Measurements from ENCODE around the gene NOL4L.
"Not testable (repeated sequence)": the region's sequence is repeated elsewhere in the genome, so short reads cannot be mapped to it uniquely, and the experiment has no call there.

Gene NOL4L

GRCh38 chr20:32435449-32436107 lies 149.6 kb downstream of the NOL4L start:
- no peaks in the 10 kb centered on the region for H3K27me3 Mint-ChIP-seq
- no peak overlapping the region for H3K27ac Mint-ChIP-seq
- H3K36me3 Mint-ChIP-seq: peaks cover 82% of the 10 kb centered on the region
- peaks cover 8% of the 10 kb centered on the region for H3K4me1 Mint-ChIP-seq
- H3K4me3 Mint-ChIP-seq: no peak overlapping the region
- no peaks in the 10 kb centered on the region for H3K9me3 Mint-ChIP-seq
- ATAC-seq: no peak

- Mint-ChIP-seq H3K36me3 (peaks cover 80% of the 10 kb centered on the region), H3K27ac (no peak overlapping the region), H3K9me3 (no peaks in the 10 kb centered on the region), H3K4me3 (no peak overlapping the region), H3K27me3 (no peaks in the 10 kb centered on the region), H3K4me1 (peaks cover 8% of the 10 kb centered on the region)
- ATAC-seq: no peak
These were observed 150.7 kb downstream of the NOL4L start for GRCh38 chr20:32434434-32434833.

DNA sequence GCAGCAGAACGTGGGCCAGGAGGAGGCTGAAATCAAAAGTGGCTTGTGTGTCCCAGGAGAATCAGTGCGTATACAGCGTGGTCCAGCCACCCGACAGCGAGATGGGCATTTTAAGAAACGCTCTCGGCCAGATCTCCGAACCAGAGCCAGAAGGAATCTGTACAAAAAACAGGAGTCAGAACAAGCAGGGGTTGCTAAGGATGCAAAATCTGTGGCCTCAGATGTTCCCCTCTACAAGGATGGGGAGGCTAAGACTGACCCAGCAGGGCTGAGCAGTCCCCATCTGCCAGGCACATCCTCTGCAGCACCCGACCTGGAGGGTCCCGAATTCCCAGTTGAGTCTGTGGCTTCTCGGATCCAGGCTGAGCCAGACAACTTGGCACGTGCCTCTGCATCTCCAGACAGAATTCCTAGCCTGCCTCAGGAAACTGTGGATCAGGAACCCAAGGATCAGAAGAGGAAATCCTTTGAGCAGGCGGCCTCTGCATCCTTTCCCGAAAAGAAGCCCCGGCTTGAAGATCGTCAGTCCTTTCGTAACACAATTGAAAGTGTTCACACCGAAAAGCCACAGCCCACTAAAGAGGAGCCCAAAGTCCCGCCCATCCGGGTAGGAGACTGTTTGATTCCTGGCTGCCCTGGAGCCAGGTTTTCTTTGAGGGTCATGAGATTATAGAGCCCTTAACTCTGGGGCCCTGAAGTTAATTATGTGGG lies 151.7 kb downstream of the NOL4L start:
- Mint-ChIP-seq H3K4me1 (no peaks in the 10 kb centered on the region), H3K27me3 (no peaks in the 10 kb centered on the region), H3K36me3 (peaks cover 80% of the 10 kb centered on the region), H3K4me3 (no peak overlapping the region), H3K27ac (no peak overlapping the region), H3K9me3 (no peaks in the 10 kb centered on the region)
- no peak for ATAC-seq

DNA sequence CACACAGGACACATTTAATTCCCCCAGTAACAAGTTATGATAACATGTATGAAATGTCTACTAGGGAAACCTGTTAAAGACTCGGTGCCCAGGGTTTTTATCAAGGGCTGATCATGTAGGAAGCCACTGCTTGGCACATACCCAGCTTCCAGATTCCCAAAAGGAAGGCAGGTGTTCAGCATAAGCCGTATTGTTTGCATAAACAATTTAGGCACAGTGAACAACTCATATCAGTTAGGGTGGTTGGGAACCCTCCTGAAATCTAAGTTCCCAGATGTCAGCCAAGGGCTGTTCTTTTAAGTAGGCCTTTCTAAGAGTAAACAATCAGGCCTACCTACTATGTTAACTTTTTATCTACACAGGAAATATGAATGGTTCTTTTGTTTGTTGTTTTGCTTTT lies 152.9 kb downstream of the NOL4L start:
- H3K4me1 Mint-ChIP-seq: no peaks in the 10 kb centered on the region
- H3K36me3 Mint-ChIP-seq: peaks cover 83% of the 10 kb centered on the region
- H3K9me3 Mint-ChIP-seq: no peaks in the 10 kb centered on the region
- no peak for ATAC-seq
- H3K27ac Mint-ChIP-seq: no peak overlapping the region
- H3K4me3 Mint-ChIP-seq: no peak overlapping the region
- H3K27me3 Mint-ChIP-seq: no peaks in the 10 kb centered on the region

- Mint-ChIP-seq H3K27me3 (no peaks in the 10 kb centered on the region), H3K4me1 (no peaks in the 10 kb centered on the region), H3K9me3 (no peaks in the 10 kb centered on the region), H3K4me3 (no peak overlapping the region), H3K36me3 (peaks cover 81% of the 10 kb centered on the region), H3K27ac (no peak overlapping the region)
- ATAC-seq: no peak
These were observed 153.7 kb downstream of the NOL4L start for GRCh38 chr20:32431457-32431856.

DNA sequence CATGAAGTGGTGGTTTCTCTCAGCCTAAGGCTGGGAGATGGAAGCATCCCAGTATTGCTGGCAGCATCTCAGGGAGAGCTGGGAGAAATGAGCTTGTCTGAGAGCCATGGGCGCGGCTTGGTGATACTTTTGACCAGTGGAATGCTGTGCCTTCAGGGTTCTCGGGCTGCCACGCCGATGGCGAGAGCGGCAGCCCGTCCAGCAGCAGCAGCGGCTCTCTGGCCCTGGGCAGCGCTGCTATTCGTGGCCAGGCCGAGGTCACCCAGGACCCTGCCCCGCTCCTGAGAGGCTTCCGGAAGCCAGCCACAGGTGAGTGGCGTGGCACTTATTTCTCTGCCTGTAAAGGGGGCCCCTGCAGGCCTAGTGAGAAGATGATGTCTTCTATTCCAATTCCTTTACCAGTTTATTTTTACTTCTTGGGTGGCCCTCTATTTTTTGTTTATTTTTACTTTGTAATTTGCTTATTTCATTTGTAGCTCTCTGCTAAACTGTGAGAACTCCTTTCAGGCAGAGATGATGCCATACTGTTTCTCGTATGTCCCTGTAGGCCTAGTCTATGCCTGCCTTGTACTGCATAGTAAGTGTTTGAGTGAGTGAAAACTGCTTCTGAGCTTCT lies 155.3 kb downstream of the NOL4L start:
- Mint-ChIP-seq H3K27ac (no peak overlapping the region), H3K36me3 (peaks cover 81% of the 10 kb centered on the region)

DNA sequence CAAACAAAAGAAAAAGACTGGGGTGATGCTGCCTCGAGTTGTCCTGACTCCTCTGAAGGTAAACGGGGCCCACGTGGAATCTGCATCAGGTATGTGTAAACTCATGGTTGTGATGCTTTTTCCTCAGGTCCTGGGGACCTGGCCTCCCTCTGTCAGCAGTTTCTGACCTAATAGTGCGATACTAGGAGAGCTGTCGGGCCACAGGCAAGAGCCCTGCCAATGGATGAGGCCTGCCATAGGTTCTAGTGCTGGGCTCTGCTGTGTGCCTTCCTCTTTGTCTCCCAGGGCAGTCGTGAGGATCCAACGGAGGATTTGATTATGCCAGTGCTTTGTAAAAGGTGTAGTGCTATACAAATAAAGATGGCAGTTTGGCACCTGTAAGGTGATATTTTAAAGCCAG lies 155.8 kb downstream of the NOL4L start:
- H3K27ac Mint-ChIP-seq: no peak overlapping the region
- no peaks in the 10 kb centered on the region for H3K27me3 Mint-ChIP-seq
- no peak for ATAC-seq
- H3K4me1 Mint-ChIP-seq: peaks cover 5% of the 10 kb centered on the region
- peaks cover 80% of the 10 kb centered on the region for H3K36me3 Mint-ChIP-seq
- H3K4me3 Mint-ChIP-seq: no peak overlapping the region
- H3K9me3 Mint-ChIP-seq: no peaks in the 10 kb centered on the region

More for the DNA sequence above, 155.3 kb downstream of the NOL4L start:
- Mint-ChIP-seq H3K4me3 (no peak overlapping the region), H3K4me1 (peaks cover 3% of the 10 kb centered on the region), H3K9me3 (no peaks in the 10 kb centered on the region), H3K27me3 (no peaks in the 10 kb centered on the region)
- ATAC-seq: no peak

- no peak for ATAC-seq
- Mint-ChIP-seq H3K27ac (no peak overlapping the region), H3K36me3 (peaks cover 66% of the 10 kb centered on the region)
These were observed 157.1 kb downstream of the NOL4L start for GRCh38 chr20:32427996-32428395.

DNA sequence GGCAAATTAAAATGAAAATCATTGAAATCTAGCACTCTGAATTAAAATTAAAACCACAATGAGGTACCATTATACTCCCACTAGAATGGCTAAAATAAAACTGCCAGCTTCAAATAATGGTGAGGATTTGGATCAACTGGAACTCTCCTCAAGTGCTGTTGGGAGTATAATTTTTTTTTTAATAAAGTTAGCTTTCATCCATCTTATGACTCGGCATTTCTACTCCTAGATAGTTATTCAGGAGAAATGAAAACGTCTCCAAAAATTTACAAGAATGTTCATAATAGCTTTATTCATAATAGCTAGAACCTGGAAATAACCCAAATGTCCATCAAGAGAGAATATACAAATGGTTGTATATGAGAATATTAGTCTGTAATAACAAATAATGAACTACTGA lies 163.8 kb downstream of the NOL4L start:
- H3K4me3 Mint-ChIP-seq: no peak overlapping the region
- no peaks in the 10 kb centered on the region for H3K27me3 Mint-ChIP-seq
- no peak overlapping the region for H3K27ac Mint-ChIP-seq
- peaks cover 26% of the 10 kb centered on the region for H3K36me3 Mint-ChIP-seq
- H3K9me3 Mint-ChIP-seq: no peaks in the 10 kb centered on the region
- no peak for ATAC-seq
- H3K4me1 Mint-ChIP-seq: peaks cover 20% of the 10 kb centered on the region

More at GRCh38 chr20:32427996-32428395, 157.1 kb downstream of the NOL4L start:
- H3K9me3 Mint-ChIP-seq: no peaks in the 10 kb centered on the region
- H3K4me1 Mint-ChIP-seq: peaks cover 5% of the 10 kb centered on the region
- H3K4me3 Mint-ChIP-seq: no peak overlapping the region
- H3K27me3 Mint-ChIP-seq: no peaks in the 10 kb centered on the region

- Mint-ChIP-seq H3K4me1 (peaks cover 42% of the 10 kb centered on the region), H3K27ac (no peak overlapping the region), H3K27me3 (no peaks in the 10 kb centered on the region), H3K9me3 (no peaks in the 10 kb centered on the region), H3K4me3 (no peak overlapping the region), H3K36me3 (peaks cover 25% of the 10 kb centered on the region)
- no peak for ATAC-seq
These were observed 166.8 kb downstream of the NOL4L start for GRCh38 chr20:32418376-32418775.

- Mint-ChIP-seq H3K9me3 (no peaks in the 10 kb centered on the region), H3K4me3 (no peak overlapping the region), H3K4me1 (peaks cover 61% of the 10 kb centered on the region), H3K36me3 (peaks cover 27% of the 10 kb centered on the region), H3K27ac (no peak overlapping the region), H3K27me3 (no peaks in the 10 kb centered on the region)
- no peak for ATAC-seq
These were observed 168.9 kb downstream of the NOL4L start for GRCh38 chr20:32416206-32416605.

- no peak overlapping the region for H3K27ac Mint-ChIP-seq
- H3K27me3 Mint-ChIP-seq: no peaks in the 10 kb centered on the region
- peaks cover 27% of the 10 kb centered on the region for H3K36me3 Mint-ChIP-seq
- ATAC-seq: no peak
- H3K9me3 Mint-ChIP-seq: no peaks in the 10 kb centered on the region
- H3K4me1 Mint-ChIP-seq: peaks cover 61% of the 10 kb centered on the region
- no peak overlapping the region for H3K4me3 Mint-ChIP-seq
These were observed 169.6 kb downstream of the NOL4L start for GRCh38 chr20:32415494-32415893.

- H3K36me3 Mint-ChIP-seq: peaks cover 29% of the 10 kb centered on the region
- H3K4me3 Mint-ChIP-seq: no peak overlapping the region
- no peaks in the 10 kb centered on the region for H3K27me3 Mint-ChIP-seq
- H3K4me1 Mint-ChIP-seq: peaks cover 55% of the 10 kb centered on the region
- ATAC-seq: peak; percentile 75
- H3K9me3 Mint-ChIP-seq: no peaks in the 10 kb centered on the region
- peak overlapping the region; percentile 44 for H3K27ac Mint-ChIP-seq
These were observed 173.0 kb downstream of the NOL4L start for GRCh38 chr20:32411955-32412706.

DNA sequence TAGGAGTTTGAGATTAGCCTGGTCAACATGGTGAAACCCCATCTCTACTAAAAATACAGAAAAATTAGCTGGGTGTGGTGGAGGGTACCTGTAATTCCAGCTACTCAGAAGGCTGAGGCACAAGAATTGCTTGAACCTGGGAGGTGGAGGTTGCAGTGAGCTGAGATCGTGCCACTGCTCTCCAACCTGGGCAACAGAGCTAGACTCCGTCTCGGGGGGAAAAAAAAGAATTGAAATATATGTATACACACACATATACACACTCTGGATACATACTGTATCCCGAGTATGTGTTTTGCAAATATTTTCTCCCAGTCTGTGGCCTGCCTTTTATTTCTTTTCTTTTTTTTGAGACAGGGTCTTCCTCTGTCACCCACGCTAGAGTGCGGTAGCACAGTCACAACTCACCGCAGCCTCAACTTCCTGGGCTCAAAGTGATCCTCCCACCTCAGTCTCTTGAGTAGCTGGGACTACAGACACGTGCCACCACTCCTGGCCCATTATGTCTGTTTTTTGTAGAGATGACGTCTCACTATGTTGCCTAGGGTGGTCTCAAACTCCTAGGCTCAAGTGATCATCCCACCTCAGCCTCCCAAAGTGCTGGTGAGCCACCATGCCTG lies 177.9 kb downstream of the NOL4L start:
- not testable (repeated sequence) for H3K9me3 Mint-ChIP-seq

GRCh38 chr20:32406701-32407100 lies 178.4 kb downstream of the NOL4L start:
- no peaks in the 10 kb centered on the region for H3K27me3 Mint-ChIP-seq
- H3K27ac Mint-ChIP-seq: peak overlapping the region; percentile 48
- peaks cover 21% of the 10 kb centered on the region for H3K36me3 Mint-ChIP-seq
- ATAC-seq: no peak
- H3K9me3 Mint-ChIP-seq: peaks cover 3% of the 10 kb centered on the region
- peaks cover 28% of the 10 kb centered on the region for H3K4me1 Mint-ChIP-seq
- H3K4me3 Mint-ChIP-seq: no peak overlapping the region

More for the DNA sequence above, 177.9 kb downstream of the NOL4L start:
- not testable (repeated sequence) for ATAC-seq, H3K27me3 Mint-ChIP-seq, H3K4me3 Mint-ChIP-seq
- peaks cover 21% of the 10 kb centered on the region for H3K36me3 Mint-ChIP-seq
- H3K27ac Mint-ChIP-seq: peak overlapping the region; percentile 48
- peaks cover 33% of the 10 kb centered on the region for H3K4me1 Mint-ChIP-seq

Measured in stimulated activated memory B cell treated with anti-CD40 and anti-IgM and Interleukin-4, amounts not matched to agents 10 μg/mL and 1 μg/mL and 100 μg/mL, for 72 hours (primary cell).